ENCODE results near the gene B3GALNT1. TPM values are rescaled to one million over a fixed set of nuclear protein-coding genes. Genes with fewer than 3 reads are reported as not detected.

The B3GALNT1 gene
- total RNA-seq, 2 experiments from 2014 or later: 10.4 to 14.6 TPM

DNA sequence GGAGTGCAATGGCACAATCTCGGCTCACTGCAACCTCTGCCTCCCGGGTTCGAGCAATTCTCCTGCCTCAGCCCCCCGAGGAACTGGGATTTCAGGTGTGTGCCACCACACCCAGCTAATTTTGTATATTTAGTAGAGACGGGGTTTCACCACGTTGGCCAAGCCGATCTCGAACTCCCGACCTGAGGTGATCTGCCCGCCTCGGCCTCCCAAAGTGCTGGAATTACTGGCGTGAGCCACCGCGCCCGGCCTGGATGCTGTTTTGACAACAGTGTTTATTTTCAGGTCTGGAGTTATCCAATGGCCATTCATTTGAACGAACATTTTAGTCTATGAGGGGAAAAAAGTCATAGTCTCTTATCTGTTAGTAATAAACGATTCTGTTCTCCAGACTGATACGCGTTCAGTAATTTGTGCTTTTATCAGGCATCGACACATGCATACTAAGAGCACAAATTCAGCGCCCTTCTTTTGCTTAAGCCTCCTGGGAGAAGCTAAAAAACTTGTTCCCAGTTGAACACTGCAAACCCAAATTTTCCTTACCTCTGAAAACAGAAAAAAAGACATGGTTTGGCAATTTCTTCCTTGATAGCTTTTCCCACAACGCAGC is 1.3 kb downstream of the B3GALNT1 start:
- H3K27me3 Mint-ChIP-seq: no peaks in the 10 kb centered on the region
- DNase-seq (no peak), ATAC-seq (ENCODE audit: low read depth) (no peak)
- H3K27ac Mint-ChIP-seq: peak overlapping the region; percentile 73
- POLR2A ChIA-PET: interaction anchor here (1.5 kb wide), 1 partner anchor 14 kb away, joined by 6 read pairs; no protein-coding TSS in a partner anchor
- H3K36me3 Mint-ChIP-seq: peaks cover 35% of the 10 kb centered on the region
- peaks cover 33% of the 10 kb centered on the region for H3K4me1 Mint-ChIP-seq
- no peaks in the 10 kb centered on the region for H3K9me3 Mint-ChIP-seq
- H3K4me3 Mint-ChIP-seq: peak overlapping the region; percentile 89

DNA sequence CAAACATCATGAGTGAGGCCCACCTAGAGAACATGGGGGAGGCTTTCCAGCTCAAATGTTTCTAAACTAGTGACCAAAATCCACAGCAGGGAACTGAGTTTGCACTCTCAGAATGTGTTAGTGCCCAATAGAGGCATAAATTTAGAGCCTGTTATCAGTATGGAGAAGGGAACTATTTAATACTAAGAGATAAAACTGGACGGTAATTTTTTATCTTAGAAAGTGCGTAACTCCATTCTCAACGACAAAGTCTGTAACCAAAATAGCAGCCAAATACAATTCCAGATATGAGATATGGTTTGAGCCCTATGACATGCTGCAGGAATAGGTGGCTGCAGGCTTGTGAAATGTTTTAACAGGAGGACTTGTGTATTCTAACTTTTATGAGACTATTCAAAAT is 3.5 kb downstream of the B3GALNT1 start:
- POLR2A ChIA-PET: interaction anchor here (1.5 kb wide), 1 partner anchor 32 kb away, joined by 4 read pairs; no protein-coding TSS in a partner anchor
- Mint-ChIP-seq H3K36me3 (peaks cover 35% of the 10 kb centered on the region), H3K27me3 (no peaks in the 10 kb centered on the region), H3K9me3 (no peaks in the 10 kb centered on the region), H3K4me1 (peaks cover 25% of the 10 kb centered on the region), H3K27ac (no peak overlapping the region), H3K4me3 (peak overlapping the region; percentile 13)
- DNase-seq (no peak), ATAC-seq (ENCODE audit: low read depth) (no peak)

DNA sequence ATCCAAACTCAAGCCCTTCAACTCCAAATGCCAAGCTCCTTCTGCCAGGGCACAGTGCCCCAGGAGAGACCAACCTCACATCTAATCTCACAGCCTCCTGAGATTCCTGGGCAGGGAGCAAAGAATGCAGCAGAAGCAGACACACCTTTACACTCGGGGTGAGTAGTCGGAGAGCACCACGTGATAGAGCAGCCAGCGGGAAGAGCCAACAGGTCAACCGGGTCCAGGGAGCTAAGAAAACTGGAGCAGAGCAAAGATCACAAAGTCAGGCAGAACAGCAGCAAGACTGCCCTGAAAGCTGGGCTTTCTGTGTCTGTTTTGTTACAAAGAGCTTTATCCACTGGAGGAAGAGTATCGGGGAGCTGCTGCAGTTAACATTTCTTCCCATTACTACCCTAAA is 4.2 kb downstream of the B3GALNT1 start:
- H3K4me1 Mint-ChIP-seq: peaks cover 26% of the 10 kb centered on the region
- no peaks in the 10 kb centered on the region for H3K27me3 Mint-ChIP-seq
- POLR2A ChIA-PET: no interaction called here
- no peak overlapping the region for H3K27ac Mint-ChIP-seq
- H3K4me3 Mint-ChIP-seq: no peak overlapping the region
- DNase-seq (no peak), ATAC-seq (ENCODE audit: low read depth) (no peak)
- H3K9me3 Mint-ChIP-seq: no peaks in the 10 kb centered on the region
- peaks cover 35% of the 10 kb centered on the region for H3K36me3 Mint-ChIP-seq

DNA sequence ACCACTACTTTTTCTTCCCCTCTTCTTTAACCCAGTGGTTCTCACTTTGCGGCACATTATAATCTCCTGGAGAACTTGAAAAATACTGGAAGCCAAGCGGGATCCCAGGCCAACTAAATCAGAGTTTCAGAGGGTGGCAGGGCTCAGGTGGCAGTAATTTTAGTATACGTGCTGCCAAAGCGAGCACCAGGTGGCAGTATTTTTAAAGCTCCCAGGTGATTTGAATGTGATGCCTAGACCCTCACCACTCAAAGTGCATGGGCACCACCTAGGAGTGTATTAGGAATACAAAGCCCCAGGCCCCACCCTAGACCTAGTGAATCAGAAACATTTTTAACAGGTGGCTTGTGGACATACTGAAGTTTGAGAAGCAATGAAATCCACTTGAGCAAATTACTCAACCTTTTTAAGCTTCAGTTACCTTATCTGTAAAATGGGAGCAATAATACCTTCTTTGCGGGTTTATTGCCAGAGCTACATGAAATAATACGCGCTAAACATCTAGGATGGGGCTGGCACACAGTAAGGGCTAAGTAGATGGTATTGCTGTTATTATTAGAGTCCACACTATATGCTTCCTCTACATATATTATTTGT is 8.3 kb downstream of the B3GALNT1 start:
- H3K4me1 Mint-ChIP-seq: peaks cover 10% of the 10 kb centered on the region
- POLR2A ChIA-PET: no interaction called here
- DNase-seq (no peak), ATAC-seq (ENCODE audit: low read depth) (peak; percentile 52)
- H3K27ac Mint-ChIP-seq: no peak overlapping the region
- H3K27me3 Mint-ChIP-seq: no peaks in the 10 kb centered on the region
- H3K36me3 Mint-ChIP-seq: peaks cover 30% of the 10 kb centered on the region
- H3K9me3 Mint-ChIP-seq: no peaks in the 10 kb centered on the region
- no peak overlapping the region for H3K4me3 Mint-ChIP-seq

DNA sequence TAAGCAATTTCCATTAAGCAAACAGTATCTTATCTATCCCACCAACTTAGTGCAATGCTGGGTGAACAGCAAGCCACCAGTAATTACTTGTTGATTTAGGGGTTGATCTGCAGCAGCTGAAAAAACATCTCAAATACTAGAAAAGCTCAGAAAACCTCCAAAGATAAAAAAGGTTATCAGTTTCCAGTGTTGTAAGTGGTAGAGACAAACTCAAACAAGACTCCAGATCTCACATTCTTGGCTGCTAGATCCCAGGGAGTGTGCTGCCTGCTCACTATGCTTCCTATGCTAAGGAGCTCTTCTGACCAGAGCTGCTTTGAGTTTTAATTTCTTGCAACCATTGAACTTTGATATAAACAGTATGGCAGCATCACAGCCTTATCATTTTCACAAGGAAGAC is 11.3 kb downstream of the B3GALNT1 start:
- POLR2A ChIA-PET: no interaction called here
- Mint-ChIP-seq H3K27me3 (no peaks in the 10 kb centered on the region), H3K27ac (no peak overlapping the region), H3K36me3 (peaks cover 28% of the 10 kb centered on the region), H3K9me3 (no peaks in the 10 kb centered on the region), H3K4me3 (no peak overlapping the region), H3K4me1 (peaks cover 8% of the 10 kb centered on the region)
- ATAC-seq (ENCODE audit: low read depth) (no peak), DNase-seq (no peak)

DNA sequence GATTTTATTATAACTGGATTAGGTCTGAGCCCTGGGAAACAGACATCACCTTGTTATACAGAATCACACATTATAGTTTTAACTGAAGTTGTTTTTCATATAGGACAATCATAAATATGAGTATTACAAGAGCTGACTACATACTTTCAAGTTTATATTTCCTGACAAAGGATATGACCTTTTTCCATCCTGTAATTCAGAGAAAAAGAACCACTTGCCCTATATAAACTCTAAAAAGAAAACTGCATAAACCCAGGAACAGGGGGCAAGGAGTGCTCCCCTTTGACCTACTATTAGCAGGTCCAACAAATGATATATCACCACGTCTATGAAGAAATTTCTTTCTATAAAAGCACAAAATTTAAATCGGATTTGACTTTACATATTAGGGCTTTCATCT is 20.9 kb downstream of the B3GALNT1 start:
- H3K27me3 Mint-ChIP-seq: no peaks in the 10 kb centered on the region
- no peak overlapping the region for H3K27ac Mint-ChIP-seq
- no peak overlapping the region for H3K4me3 Mint-ChIP-seq
- POLR2A ChIA-PET: no interaction called here
- no peak for DNase-seq
- peaks cover 58% of the 10 kb centered on the region for H3K36me3 Mint-ChIP-seq
- ATAC-seq (ENCODE audit: low read depth): no peak
- H3K9me3 Mint-ChIP-seq: no peaks in the 10 kb centered on the region
- peaks cover 26% of the 10 kb centered on the region for H3K4me1 Mint-ChIP-seq

DNA sequence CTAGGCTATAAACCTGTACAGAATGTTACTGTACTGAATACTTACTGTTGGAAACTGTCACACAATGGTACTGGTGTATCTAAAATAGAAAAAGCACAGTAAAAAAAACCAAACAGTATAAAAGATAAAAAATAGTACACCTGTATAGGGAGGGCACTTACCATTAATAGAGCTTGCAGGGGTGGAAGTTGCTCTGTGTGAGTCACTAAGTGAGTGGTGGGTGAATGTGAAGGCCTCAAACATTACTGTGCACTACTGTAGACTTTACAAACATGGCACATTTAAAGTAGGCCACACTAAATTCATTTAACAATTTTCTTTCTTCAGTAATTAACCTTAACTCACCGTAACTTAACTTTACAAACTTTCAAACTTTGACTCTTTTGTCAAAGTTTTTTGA is 22.0 kb downstream of the B3GALNT1 start:
- H3K36me3 Mint-ChIP-seq: peaks cover 52% of the 10 kb centered on the region
- H3K4me3 Mint-ChIP-seq: no peak overlapping the region
- H3K27ac Mint-ChIP-seq: no peak overlapping the region
- DNase-seq: no peak
- no peaks in the 10 kb centered on the region for H3K9me3 Mint-ChIP-seq
- POLR2A ChIA-PET: no interaction called here
- no peaks in the 10 kb centered on the region for H3K27me3 Mint-ChIP-seq
- ATAC-seq (ENCODE audit: low read depth): no peak
- H3K4me1 Mint-ChIP-seq: peaks cover 31% of the 10 kb centered on the region

DNA sequence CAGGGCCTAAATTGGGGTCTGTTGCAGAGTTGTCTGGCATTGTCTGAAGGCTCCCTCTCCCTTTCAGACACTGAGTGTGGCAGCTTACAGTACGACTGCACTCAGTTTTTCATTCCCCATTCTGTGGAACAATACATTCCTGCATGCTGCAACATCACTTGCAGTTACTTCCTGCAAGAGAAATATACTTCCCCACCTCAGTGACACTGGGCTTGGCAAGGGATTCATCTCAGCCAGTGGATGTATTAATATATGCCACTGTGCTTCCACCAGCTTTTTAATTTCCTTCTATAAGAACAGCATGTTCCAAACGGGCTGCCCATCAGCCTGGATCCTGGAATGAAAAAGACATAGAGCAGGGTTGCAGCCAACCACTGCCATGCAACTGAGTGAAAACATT is 23.1 kb downstream of the B3GALNT1 start:
- Mint-ChIP-seq H3K27ac (peak overlapping the region; percentile 84), H3K27me3 (no peaks in the 10 kb centered on the region), H3K4me3 (peak overlapping the region; percentile 67), H3K4me1 (peaks cover 37% of the 10 kb centered on the region), H3K9me3 (no peaks in the 10 kb centered on the region), H3K36me3 (peaks cover 48% of the 10 kb centered on the region)
- DNase-seq (no peak), ATAC-seq (ENCODE audit: low read depth) (peak; percentile 24)
- POLR2A ChIA-PET: interaction anchor here (0.7 kb wide), 1 partner anchor 101 kb away, joined by 3 read pairs; no protein-coding TSS in a partner anchor

DNA sequence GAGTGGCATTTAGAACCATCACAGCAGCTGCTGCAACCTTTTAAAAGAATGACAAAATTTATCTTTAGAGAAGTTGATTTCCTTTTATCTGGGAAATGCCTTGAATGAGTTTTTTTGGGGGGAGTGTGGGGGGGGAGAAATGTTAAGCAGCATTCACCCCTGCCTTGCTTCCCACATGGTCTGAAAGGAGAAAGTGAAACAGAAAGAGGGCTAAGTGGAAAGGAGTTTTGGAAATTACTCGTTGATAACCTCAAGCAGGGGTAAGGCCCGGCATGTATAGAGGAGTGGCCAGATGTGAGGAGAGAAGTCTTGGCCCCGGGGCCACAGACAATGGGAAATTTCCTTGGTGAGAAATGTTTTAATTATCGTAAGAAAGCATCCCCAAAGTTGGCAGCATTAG is 23.5 kb downstream of the B3GALNT1 start:
- H3K4me3 Mint-ChIP-seq: peak overlapping the region; percentile 67
- peak overlapping the region; percentile 84 for H3K27ac Mint-ChIP-seq
- ATAC-seq (ENCODE audit: low read depth): peak; percentile 78

DNA sequence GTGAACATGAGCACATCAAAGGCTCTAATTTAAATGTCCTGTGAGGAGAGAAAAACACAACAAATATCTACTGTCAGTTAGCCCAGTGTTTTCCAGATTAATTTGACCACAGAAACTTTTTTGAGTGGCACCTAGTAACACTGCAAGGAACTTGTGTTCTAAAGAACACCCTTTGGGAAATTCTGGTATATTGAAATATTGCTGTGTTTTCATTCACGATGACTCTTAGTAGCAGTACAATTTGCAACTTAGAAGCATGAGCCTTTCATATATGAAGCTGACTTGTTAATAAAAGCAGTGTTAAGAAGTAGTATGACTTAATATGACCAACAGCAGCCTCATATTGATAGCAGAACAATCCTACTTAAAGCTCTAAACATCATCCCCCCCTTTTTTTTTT is 32.0 kb downstream of the B3GALNT1 start:
- ATAC-seq (ENCODE audit: low read depth): no peak
- no peak for DNase-seq
- peak overlapping the region; percentile 86 for H3K27ac Mint-ChIP-seq
- H3K36me3 Mint-ChIP-seq: peaks cover 28% of the 10 kb centered on the region
- POLR2A ChIA-PET: interaction anchor here (0.7 to 1.1 kb wide), 3 partner anchors 38 to 49 kb away, joined by 3 to 5 read pairs (median 3); no protein-coding TSS in a partner anchor
- H3K4me1 Mint-ChIP-seq: peaks cover 64% of the 10 kb centered on the region
- H3K4me3 Mint-ChIP-seq: peak overlapping the region; percentile 43
- H3K9me3 Mint-ChIP-seq: peaks cover 1% of the 10 kb centered on the region
- H3K27me3 Mint-ChIP-seq: no peaks in the 10 kb centered on the region

More for the DNA sequence above, 23.5 kb downstream of the B3GALNT1 start:
- no peak for DNase-seq
- H3K27me3 Mint-ChIP-seq: no peaks in the 10 kb centered on the region
- H3K9me3 Mint-ChIP-seq: no peaks in the 10 kb centered on the region
- peaks cover 50% of the 10 kb centered on the region for H3K36me3 Mint-ChIP-seq
- POLR2A ChIA-PET: no interaction called here
- H3K4me1 Mint-ChIP-seq: peaks cover 40% of the 10 kb centered on the region

DNA sequence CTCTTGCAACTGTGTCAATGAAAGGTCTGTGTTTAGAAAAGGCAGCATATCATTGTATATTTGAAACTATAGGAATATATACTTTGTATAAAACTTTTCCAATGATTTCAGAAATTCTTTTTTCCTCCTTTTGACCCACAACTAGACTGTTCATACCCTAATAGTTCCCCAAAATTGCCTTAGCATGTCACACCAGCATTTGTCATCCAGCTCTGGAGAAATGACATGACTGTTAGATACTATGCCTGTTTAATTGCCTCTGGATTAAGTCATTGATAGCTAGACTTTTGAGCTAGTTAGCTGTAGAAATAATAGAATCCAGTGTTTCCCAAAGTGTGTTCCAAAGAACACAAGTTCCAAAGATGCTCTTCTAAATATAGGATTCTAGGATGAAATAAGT is 32.4 kb downstream of the B3GALNT1 start:
- Mint-ChIP-seq H3K9me3 (peaks cover 1% of the 10 kb centered on the region), H3K4me1 (peaks cover 66% of the 10 kb centered on the region)

DNA sequence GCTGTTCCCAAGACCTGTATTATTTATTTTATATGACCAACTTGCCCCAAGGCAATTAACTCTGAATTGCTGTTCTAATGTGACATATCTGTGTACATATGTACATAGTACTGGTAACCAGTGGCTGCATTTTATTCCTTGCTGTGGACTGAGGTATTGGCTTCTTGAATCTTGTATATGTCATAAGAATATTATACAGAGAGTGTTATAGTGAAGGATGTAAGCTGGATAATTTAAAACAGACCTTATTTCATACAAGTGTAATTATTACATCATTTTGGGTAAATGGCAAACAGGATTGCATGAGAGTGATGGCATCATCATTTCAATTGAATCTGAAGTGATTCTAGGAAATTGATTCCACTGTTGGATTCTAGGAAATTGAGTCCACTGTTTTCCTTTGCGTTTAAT is 32.9 kb downstream of the B3GALNT1 start:
- Mint-ChIP-seq H3K27ac (peak overlapping the region; percentile 86), H3K9me3 (peaks cover 1% of the 10 kb centered on the region), H3K36me3 (peaks cover 30% of the 10 kb centered on the region), H3K27me3 (no peaks in the 10 kb centered on the region), H3K4me3 (peak overlapping the region; percentile 47), H3K4me1 (peaks cover 69% of the 10 kb centered on the region)
- no peak for DNase-seq
- POLR2A ChIA-PET: interaction anchor here (1.2 kb wide), 1 partner anchor 33 kb away, joined by 6 read pairs; the partner anchor contains the start of gene B3GALNT1
- ATAC-seq (ENCODE audit: low read depth): peak; percentile 65

More for the DNA sequence above, 32.4 kb downstream of the B3GALNT1 start:
- H3K27ac Mint-ChIP-seq: peak overlapping the region; percentile 86
- POLR2A ChIA-PET: interaction anchor here (0.7 to 1.1 kb wide), 2 partner anchors 37 to 48 kb away, joined by 3 read pairs; no protein-coding TSS in a partner anchor
- H3K4me3 Mint-ChIP-seq: peak overlapping the region; percentile 47
- no peaks in the 10 kb centered on the region for H3K27me3 Mint-ChIP-seq
- ATAC-seq (ENCODE audit: low read depth) (no peak), DNase-seq (no peak)
- H3K36me3 Mint-ChIP-seq: peaks cover 26% of the 10 kb centered on the region

DNA sequence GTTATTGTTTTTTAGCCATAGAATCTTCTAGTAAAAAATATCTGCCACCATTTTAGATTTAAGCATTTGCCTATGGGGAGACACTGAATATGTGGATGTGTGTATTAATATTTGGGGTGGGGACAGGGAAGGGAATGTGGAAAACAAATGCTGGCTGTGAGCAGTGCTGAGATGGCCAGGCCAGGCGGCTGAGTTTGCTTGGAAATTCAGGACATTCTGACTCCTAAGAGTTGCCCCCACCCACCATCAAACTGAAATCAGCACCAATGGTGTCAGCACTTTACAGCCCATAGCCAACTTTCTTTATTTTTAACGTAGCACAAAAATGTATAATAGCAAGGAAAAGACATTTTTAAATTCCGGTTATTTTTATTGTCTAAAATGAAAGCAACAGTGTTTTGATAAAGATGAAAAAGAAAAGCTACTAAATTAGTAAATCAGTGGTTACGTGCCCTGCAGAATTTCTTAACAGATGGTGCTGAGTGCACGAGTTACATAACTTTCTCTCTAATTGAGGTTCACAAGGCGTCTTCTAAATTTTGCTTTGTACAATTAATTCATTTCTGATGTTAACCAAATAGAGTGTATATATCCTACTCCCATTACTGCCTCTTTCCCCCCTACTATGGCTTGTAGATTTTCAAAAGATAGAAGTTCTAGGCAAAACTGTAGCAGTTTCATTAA is 34.0 kb downstream of the B3GALNT1 start:
- POLR2A ChIA-PET: interaction anchor here (1.2 kb wide), 1 partner anchor 34 kb away, joined by 6 read pairs; the partner anchor contains the start of gene B3GALNT1
- peaks cover 1% of the 10 kb centered on the region for H3K9me3 Mint-ChIP-seq
- H3K4me1 Mint-ChIP-seq: peaks cover 71% of the 10 kb centered on the region
- no peaks in the 10 kb centered on the region for H3K27me3 Mint-ChIP-seq
- H3K4me3 Mint-ChIP-seq: peak overlapping the region; percentile 18
- ATAC-seq (ENCODE audit: low read depth): no peak
- H3K36me3 Mint-ChIP-seq: peaks cover 26% of the 10 kb centered on the region
- peak overlapping the region; percentile 86 for H3K27ac Mint-ChIP-seq
- DNase-seq: no peak

Data from activated naive CD8-positive, alpha-beta T cell treated with anti-CD3 and anti-CD28 coated beads, Interleukin-2, amount 10 ng/mL, durations not matched to agents 7 days and 5 days (primary cell).